Body of pancreas (tissue), 4 donors: ENCODE data around the gene GPR183. TPM values are rescaled to one million over a fixed set of nuclear protein-coding genes. Genes with fewer than 3 reads are reported as not detected.

Experiments
- ATAC-seq: fragments of 150-250 bp; one replicate; pipeline ENCODE4 v1.9.1; 2016
- DNase-seq, 4 donors: peaks; one replicate each; pipeline ENCODE4 v3.0.0-alpha.2; 2019
- H3K27ac ChIP-seq, 4 donors: fragments of 200-600 bp; sonication (generic); 1 replicate in 3 of 4; 2 replicates in 1 of 4; pipeline versions ENCODE4 v1.5.1 to v1.6.1; 2016 to 2019; ENCODE audit warnings: mild to moderate bottlenecking in 1 of 4, mixed read lengths in 1 of 4, moderate library complexity in 1 of 4
- H3K27me3 ChIP-seq, 2 donors: fragments of 200-600 bp; sonication (generic); one replicate each; pipeline ENCODE4 v1.6.0; 2016; ENCODE audit warnings: mild to moderate bottlenecking in 1 of 2
- H3K36me3 ChIP-seq, 2 donors: fragments of 200-600 bp; sonication (generic); replicated peaks in 1 of 2; 2 replicates each; pipeline ENCODE4 v1.5.1; 2016; ENCODE audit warnings: low read depth in 2 of 2; ENCODE audit not compliant: insufficient read depth in 1 of 2
- H3K4me1 ChIP-seq: fragments of 200-600 bp; sonication (generic); one replicate; pipeline ENCODE4 v1.6.0; 2016
- H3K4me3 ChIP-seq, 2 donors: fragments of 200-600 bp; sonication (generic); 1 replicate in 1 of 2; 2 replicates in 1 of 2; pipeline ENCODE4 v1.5.1; 2016 to 2019
- H3K9me3 ChIP-seq, 3 donors: fragments of 200-600 bp; sonication (generic); 1 replicate in 2 of 3; 2 replicates in 1 of 3; pipeline ENCODE4 v1.5.1; 2016
- CTCF ChIP-seq, 7 experiments: fragments of 450-650 bp in 4 of 7; fragments of 200-600 bp in 3 of 7; sonication (generic) in 3 of 7; IDR thresholded peaks; one replicate each; pipeline ENCODE4 v1.5.1; 2016 to 2019; ENCODE audit warnings: antibody characterized with exemption in 7 of 7
- POLR2A ChIP-seq, 3 donors: fragments of 450-650 bp; IDR thresholded peaks; one replicate each; pipeline ENCODE4 v1.6.1; 2016; ENCODE audit warnings: antibody characterized with exemption in 3 of 3, mild to moderate bottlenecking in 2 of 3
- WGBS, 2 donors: methylation state at CpG; one replicate each; pipeline ENCODE4 v1.1.5; 2017; 5-methylcytosine and 5-hydroxymethylcytosine counted together
- intact Hi-C: fragments of 100-400 bp; cut with DNase I; formaldehyde crosslinking; loops from one replicate; pipeline ENCODE4 v1.15.1; 2023
- total RNA-seq, 2 donors: library from RNA; depleted of rRNA; stranded (reverse); fragments of >200 nt; gene quantifications; one replicate each; pipeline ENCODE4 v1.1.0, GENCODE V29; 2016

GPR183 gene
- total RNA-seq, 2 donors from 2014 or later, result 3.6 TPM; not detected in 1

- Histone ChIP-seq H3K27ac (no peak overlapping the region), H3K36me3 (no peaks in the 10 kb centered on the region), H3K4me1 (peaks cover 9% of the 10 kb centered on the region), H3K27me3 (no peaks in the 10 kb centered on the region), H3K4me3 (no peak overlapping the region), H3K9me3 (no peaks in the 10 kb centered on the region)
- ATAC-seq (no peak), DNase-seq (no peak)
- intact Hi-C loops, result no loop called here
- TF ChIP-seq POLR2A (IDR thresholded peaks at IDR 0.05), result no peak
- TF ChIP-seq CTCF (IDR thresholded peaks at IDR 0.05), result no peak
Observed at GRCh38 chr13:99340638-99341037, 33.4 kb upstream of the GPR183 start.

GRCh38 chr13:99339736-99340397, 32.7 kb upstream of the GPR183 start:
- ATAC-seq (peak; percentile 15), DNase-seq (peak in 3 of 4 donors; percentile 30 to 49 (median 32))
- TF ChIP-seq POLR2A (IDR thresholded peaks at IDR 0.05) (no peak), CTCF (IDR thresholded peaks at IDR 0.05) (no peak)
- Histone ChIP-seq H3K36me3 (no peaks in the 10 kb centered on the region), H3K4me1 (peaks cover 9% of the 10 kb centered on the region), H3K9me3 (no peaks in the 10 kb centered on the region), H3K27ac (no peak overlapping the region), H3K27me3 (no peaks in the 10 kb centered on the region), H3K4me3 (no peak overlapping the region)
- 58 to 61% methylated on average over 8 of the region's 8 CpGs for WGBS, 2 donors
- intact Hi-C loops, result no loop called here

- no peak overlapping the region for H3K27ac ChIP-seq
- ATAC-seq (no peak), DNase-seq (no peak)
- no peaks in the 10 kb centered on the region for H3K9me3 ChIP-seq
- no peaks in the 10 kb centered on the region for H3K36me3 ChIP-seq
- H3K27me3 ChIP-seq, result no peaks in the 10 kb centered on the region
- no peak overlapping the region for H3K4me3 ChIP-seq
- TF ChIP-seq CTCF (IDR thresholded peaks at IDR 0.05) (no peak), POLR2A (IDR thresholded peaks at IDR 0.05) (no peak)
- intact Hi-C loops, result no loop called here
- peaks cover 9% of the 10 kb centered on the region for H3K4me1 ChIP-seq
- WGBS, 2 donors, result 93 to 96% methylated on average over 5 of the region's 5 CpGs
Observed at GRCh38 chr13:99339230-99339721, 32.1 kb upstream of the GPR183 start.

- intact Hi-C loops, result no loop called here
- Histone ChIP-seq H3K27me3 (no peaks in the 10 kb centered on the region), H3K27ac (no peak overlapping the region), H3K36me3 (no peaks in the 10 kb centered on the region), H3K4me1 (peaks cover 9% of the 10 kb centered on the region), H3K4me3 (no peak overlapping the region), H3K9me3 (no peaks in the 10 kb centered on the region)
- TF ChIP-seq CTCF (IDR thresholded peaks at IDR 0.05), result no peak
- TF ChIP-seq POLR2A (IDR thresholded peaks at IDR 0.05), result no peak
- DNase-seq (no peak), ATAC-seq (no peak)
- WGBS, 2 donors, result 80 to 88% methylated on average over 4 of the region's 4 CpGs
Observed at GRCh38 chr13:99335603-99336002, 28.4 kb upstream of the GPR183 start.

- H3K36me3 ChIP-seq, result no peaks in the 10 kb centered on the region
- H3K4me1 ChIP-seq, result peaks cover 9% of the 10 kb centered on the region
- H3K27ac ChIP-seq, result no peak overlapping the region
- no peaks in the 10 kb centered on the region for H3K27me3 ChIP-seq
- H3K4me3 ChIP-seq, result no peak overlapping the region
- TF ChIP-seq POLR2A (IDR thresholded peaks at IDR 0.05), result no peak
- TF ChIP-seq CTCF (IDR thresholded peaks at IDR 0.05), result no peak
- no peaks in the 10 kb centered on the region for H3K9me3 ChIP-seq
- DNase-seq, result no peak
- intact Hi-C loops, result no loop called here
- 95 to 97% methylated on average over 2 of the region's 2 CpGs for WGBS, 2 donors
- no peak for ATAC-seq
Observed at GRCh38 chr13:99335087-99335486, 27.9 kb upstream of the GPR183 start.
